HepG2 (cell line): ENCODE measurements around the gene LMF2. TPM values are rescaled to one million over a fixed set of nuclear protein-coding genes. Genes with fewer than 3 reads are reported as not detected.

Experiments
- ARHGAP35 ChIP-seq: sonication (generic); formaldehyde crosslinking; IDR thresholded peaks from 2 replicates; pipeline ENCODE4 v1.9.0; 2022; ENCODE audit warnings: mild to moderate bottlenecking, inconsistent platforms, moderate library complexity, missing genetic modification reagents, borderline replicate concordance
- ATF7 ChIP-seq, 2 experiments: fragments of 450-650 bp in 1 of 2; sonication (generic) in 1 of 2; formaldehyde crosslinking in 1 of 2; IDR thresholded peaks; 2 replicates each; pipeline versions ENCODE4 v1.4.0 to v1.6.1; 2016 to 2020; ENCODE audit warnings: antibody characterized with exemption in 1 of 2, mild to moderate bottlenecking in 1 of 2, missing genetic modification reagents in 1 of 2
- FOXM1 ChIP-seq: sonication (generic); formaldehyde crosslinking; IDR thresholded peaks from 2 replicates; pipeline ENCODE4 v1.5.0; 2020; ENCODE audit warnings: missing genetic modification reagents
- POLR2A ChIP-seq, 2 experiments: IDR thresholded peaks; 2 replicates each; pipeline ENCODE4 v1.6.1; 2011; ENCODE audit warnings: low read depth in 2 of 2, low read length in 2 of 2, mild to moderate bottlenecking in 1 of 2, moderate library complexity in 1 of 2; ENCODE audit not compliant: insufficient read depth in 1 of 2
- REPIN1 ChIP-seq: sonication (generic); formaldehyde crosslinking; IDR thresholded peaks from 2 replicates; pipeline ENCODE4 v1.8.0; 2022; ENCODE audit warnings: missing genetic modification reagents, low read depth, mild to moderate bottlenecking, borderline replicate concordance
- SALL2 ChIP-seq: sonication (generic); formaldehyde crosslinking; IDR thresholded peaks from 2 replicates; pipeline ENCODE4 v1.8.1; 2023; ENCODE audit warnings: mild to moderate bottlenecking, missing genetic modification reagents, inconsistent platforms
- TCF7 ChIP-seq: sonication (generic); IDR thresholded peaks from 2 replicates; pipeline ENCODE4 v1.6.1; 2016; ENCODE audit warnings: antibody characterized with exemption, low read depth
- ZNF607 ChIP-seq: sonication (generic); formaldehyde crosslinking; IDR thresholded peaks from 2 replicates; pipeline ENCODE4 v1.5.1; 2020; ENCODE audit warnings: missing genetic modification reagents, mild to moderate bottlenecking, borderline replicate concordance
- ZNF615 ChIP-seq: sonication (generic); formaldehyde crosslinking; IDR thresholded peaks from 2 replicates; pipeline ENCODE4 v1.5.0; 2020; ENCODE audit warnings: mild to moderate bottlenecking, missing genetic modification reagents, borderline replicate concordance
- ZNF670 ChIP-seq: sonication (generic); formaldehyde crosslinking; IDR thresholded peaks from 2 replicates; pipeline ENCODE4 v1.8.0; 2022; ENCODE audit warnings: mild to moderate bottlenecking, missing genetic modification reagents, borderline replicate concordance
- ZNF773 ChIP-seq: sonication (generic); formaldehyde crosslinking; IDR thresholded peaks from 2 replicates; pipeline ENCODE4 v1.4.0; 2020; ENCODE audit warnings: missing genetic modification reagents, borderline replicate concordance
- polyA plus RNA-seq, 8 experiments: library from polyadenylated mRNA; depleted of rRNA in 3 of 8; stranded (reverse) in 7 of 8; unstranded in 1 of 8; fragments of >200 nt; fragmentation: Illumina TruSeq in 4 of 8; extraction: Trizol in 4 of 8; gene quantifications; 2 replicates each; pipeline versions ENCODE4 v1.2.1 to v1.2.3, GENCODE V29; 2011 to 2016; ENCODE audit warnings: low read depth in 4 of 8, missing spikeins in 1 of 8, mixed read lengths in 1 of 8; ENCODE audit not compliant: insufficient read depth in 1 of 8
- total RNA-seq, 5 experiments: library from RNA; depleted of rRNA; stranded (reverse); fragments of >200 nt; fragmentation: Illumina TruSeq; extraction: Trizol; gene quantifications; 2 replicates each; pipeline ENCODE4 v1.2.3, GENCODE V29; 2016; ENCODE audit warnings: low read depth in 1 of 5
- TF ChIP-seq, protein P1 (sequence below): IDR thresholded peaks from 2 replicates; pipeline ENCODE4 v1.6.1; 2016; ENCODE audit warnings: missing compliant biosample characterization, missing genetic modification reagents, borderline replicate concordance
- TF ChIP-seq, protein P2 (sequence below): sonication (generic); formaldehyde crosslinking; IDR thresholded peaks from 2 replicates; pipeline ENCODE4 v1.4.0; 2020; ENCODE audit warnings: missing genetic modification reagents
- TF ChIP-seq, protein P3 (sequence below): sonication (generic); formaldehyde crosslinking; IDR thresholded peaks from 2 replicates; pipeline ENCODE4 v1.5.1; 2020; ENCODE audit warnings: missing genetic modification reagents, mild to moderate bottlenecking, borderline replicate concordance
- TF ChIP-seq, protein P4 (sequence below): sonication (generic); formaldehyde crosslinking; IDR thresholded peaks from 2 replicates; pipeline ENCODE4 v1.5.1; 2020; ENCODE audit warnings: mild to moderate bottlenecking, missing genetic modification reagents, moderate library complexity
- TF ChIP-seq, protein P5 (sequence below): IDR thresholded peaks from 2 replicates; pipeline ENCODE4 v1.6.1; 2012; ENCODE audit warnings: inconsistent platforms

The LMF2 gene
- total and polyA plus RNA-seq, 2 of the 13 experiments (the other 11 are each of a cell fraction or from before 2014, with no cell fraction given) = 23.3 to 30.6 TPM

DNA sequence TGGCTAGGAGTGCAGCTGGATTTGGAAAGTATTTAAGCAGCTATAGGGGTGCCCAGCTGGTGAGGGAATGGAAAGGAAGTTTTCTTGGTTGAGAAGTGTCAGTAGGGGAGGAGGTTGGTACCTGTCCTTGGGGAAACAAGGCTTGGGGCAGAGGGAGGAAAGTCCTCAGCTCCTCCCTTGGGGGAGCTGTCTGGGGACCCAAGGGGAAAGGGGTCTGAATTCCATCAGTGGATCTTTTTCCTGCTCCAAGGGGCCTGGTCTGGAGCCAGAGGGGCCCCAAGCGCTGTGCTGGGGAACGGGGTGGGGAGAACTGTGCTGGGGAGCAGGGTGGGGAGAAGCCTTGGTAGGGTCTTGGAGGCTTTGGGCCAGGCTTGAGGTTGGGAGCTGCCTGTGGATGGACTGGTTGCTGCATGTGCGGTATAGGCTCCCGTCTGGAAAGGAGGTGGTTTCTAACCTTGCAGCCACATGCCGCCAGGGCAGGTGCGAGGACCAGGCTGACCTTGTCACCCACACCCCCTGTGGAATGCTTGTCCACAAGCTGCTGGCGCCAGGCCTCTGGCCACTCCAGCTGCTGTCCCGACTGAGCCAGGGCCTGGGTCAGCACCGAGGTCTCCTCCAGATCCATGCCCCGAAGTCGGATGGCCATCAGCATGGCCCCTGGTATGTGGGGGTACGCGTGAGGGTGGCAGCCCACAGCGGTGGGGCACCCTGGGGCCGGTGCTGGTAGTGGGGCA, 21.3 kb upstream of the LMF2 start (continued):
- TF ChIP-seq REPIN1 (CRISPR knock-in tag) (no peak), FOXM1 (0 out of 2 replicates have a peak, but pooled peaks have one; percentile 17), ZNF615 (CRISPR knock-in tag) (peak; percentile 32; the same call in 1 of the 2 replicates), SALL2 (CRISPR knock-in tag) (0 out of 2 replicates have a peak, but pooled peaks have one; percentile 9), POLR2A (IDR thresholded peaks at IDR 0.05; ENCODE audit: insufficient read depth in 1 of 2, low read depth in 2 of 2, low read length in 2 of 2) (0 out of 4 replicates have a peak, but pooled peaks of 1 of the 2 experiments have one; percentile 22), ARHGAP35 (0 out of 2 replicates have a peak, but pooled peaks have one; percentile 10), ATF7 (IDR thresholded peaks at IDR 0.05) (no peak), ATF7 (CRISPR knock-in tag; IDR thresholded peaks at IDR 0.05) (no peak), ZNF773 (CRISPR knock-in tag) (0 out of 2 replicates have a peak, but pooled peaks have one; percentile 15), ZNF670 (CRISPR knock-in tag) (no peak), ZNF607 (CRISPR knock-in tag) (peak; percentile 45; the same call in 1 of the 2 replicates), TCF7 (no peak)
- TF ChIP-seq, protein P1, sequence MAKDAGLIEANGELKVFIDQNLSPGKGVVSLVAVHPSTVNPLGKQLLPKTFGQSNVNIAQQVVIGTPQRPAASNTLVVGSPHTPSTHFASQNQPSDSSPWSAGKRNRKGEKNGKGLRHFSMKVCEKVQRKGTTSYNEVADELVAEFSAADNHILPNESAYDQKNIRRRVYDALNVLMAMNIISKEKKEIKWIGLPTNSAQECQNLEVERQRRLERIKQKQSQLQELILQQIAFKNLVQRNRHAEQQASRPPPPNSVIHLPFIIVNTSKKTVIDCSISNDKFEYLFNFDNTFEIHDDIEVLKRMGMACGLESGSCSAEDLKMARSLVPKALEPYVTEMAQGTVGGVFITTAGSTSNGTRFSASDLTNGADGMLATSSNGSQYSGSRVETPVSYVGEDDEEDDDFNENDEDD = peak; percentile 88; the same call in 1 of the 2 replicates
- TF ChIP-seq, protein P2, sequence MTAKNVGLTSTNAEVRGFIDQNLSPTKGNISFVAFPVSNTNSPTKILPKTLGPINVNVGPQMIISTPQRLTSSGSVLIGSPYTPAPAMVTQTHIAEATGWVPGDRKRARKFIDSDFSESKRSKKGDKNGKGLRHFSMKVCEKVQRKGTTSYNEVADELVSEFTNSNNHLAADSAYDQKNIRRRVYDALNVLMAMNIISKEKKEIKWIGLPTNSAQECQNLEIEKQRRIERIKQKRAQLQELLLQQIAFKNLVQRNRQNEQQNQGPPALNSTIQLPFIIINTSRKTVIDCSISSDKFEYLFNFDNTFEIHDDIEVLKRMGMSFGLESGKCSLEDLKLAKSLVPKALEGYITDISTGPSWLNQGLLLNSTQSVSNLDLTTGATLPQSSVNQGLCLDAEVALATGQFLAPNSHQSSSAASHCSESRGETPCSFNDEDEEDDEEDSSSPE (CRISPR knock-in tag) = peak; percentile 37; the same call in 1 of the 2 replicates
- TF ChIP-seq, protein P3, sequence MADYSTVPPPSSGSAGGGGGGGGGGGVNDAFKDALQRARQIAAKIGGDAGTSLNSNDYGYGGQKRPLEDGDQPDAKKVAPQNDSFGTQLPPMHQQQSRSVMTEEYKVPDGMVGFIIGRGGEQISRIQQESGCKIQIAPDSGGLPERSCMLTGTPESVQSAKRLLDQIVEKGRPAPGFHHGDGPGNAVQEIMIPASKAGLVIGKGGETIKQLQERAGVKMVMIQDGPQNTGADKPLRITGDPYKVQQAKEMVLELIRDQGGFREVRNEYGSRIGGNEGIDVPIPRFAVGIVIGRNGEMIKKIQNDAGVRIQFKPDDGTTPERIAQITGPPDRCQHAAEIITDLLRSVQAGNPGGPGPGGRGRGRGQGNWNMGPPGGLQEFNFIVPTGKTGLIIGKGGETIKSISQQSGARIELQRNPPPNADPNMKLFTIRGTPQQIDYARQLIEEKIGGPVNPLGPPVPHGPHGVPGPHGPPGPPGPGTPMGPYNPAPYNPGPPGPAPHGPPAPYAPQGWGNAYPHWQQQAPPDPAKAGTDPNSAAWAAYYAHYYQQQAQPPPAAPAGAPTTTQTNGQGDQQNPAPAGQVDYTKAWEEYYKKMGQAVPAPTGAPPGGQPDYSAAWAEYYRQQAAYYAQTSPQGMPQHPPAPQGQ (CRISPR knock-in tag) = 0 out of 2 replicates have a peak, but pooled peaks have one; percentile 11
- TF ChIP-seq, protein P4, sequence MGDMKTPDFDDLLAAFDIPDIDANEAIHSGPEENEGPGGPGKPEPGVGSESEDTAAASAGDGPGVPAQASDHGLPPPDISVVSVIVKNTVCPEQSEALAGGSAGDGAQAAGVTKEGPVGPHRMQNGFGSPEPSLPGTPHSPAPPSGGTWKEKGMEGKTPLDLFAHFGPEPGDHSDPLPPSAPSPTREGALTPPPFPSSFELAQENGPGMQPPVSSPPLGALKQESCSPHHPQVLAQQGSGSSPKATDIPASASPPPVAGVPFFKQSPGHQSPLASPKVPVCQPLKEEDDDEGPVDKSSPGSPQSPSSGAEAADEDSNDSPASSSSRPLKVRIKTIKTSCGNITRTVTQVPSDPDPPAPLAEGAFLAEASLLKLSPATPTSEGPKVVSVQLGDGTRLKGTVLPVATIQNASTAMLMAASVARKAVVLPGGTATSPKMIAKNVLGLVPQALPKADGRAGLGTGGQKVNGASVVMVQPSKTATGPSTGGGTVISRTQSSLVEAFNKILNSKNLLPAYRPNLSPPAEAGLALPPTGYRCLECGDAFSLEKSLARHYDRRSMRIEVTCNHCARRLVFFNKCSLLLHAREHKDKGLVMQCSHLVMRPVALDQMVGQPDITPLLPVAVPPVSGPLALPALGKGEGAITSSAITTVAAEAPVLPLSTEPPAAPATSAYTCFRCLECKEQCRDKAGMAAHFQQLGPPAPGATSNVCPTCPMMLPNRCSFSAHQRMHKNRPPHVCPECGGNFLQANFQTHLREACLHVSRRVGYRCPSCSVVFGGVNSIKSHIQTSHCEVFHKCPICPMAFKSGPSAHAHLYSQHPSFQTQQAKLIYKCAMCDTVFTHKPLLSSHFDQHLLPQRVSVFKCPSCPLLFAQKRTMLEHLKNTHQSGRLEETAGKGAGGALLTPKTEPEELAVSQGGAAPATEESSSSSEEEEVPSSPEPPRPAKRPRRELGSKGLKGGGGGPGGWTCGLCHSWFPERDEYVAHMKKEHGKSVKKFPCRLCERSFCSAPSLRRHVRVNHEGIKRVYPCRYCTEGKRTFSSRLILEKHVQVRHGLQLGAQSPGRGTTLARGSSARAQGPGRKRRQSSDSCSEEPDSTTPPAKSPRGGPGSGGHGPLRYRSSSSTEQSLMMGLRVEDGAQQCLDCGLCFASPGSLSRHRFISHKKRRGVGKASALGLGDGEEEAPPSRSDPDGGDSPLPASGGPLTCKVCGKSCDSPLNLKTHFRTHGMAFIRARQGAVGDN (CRISPR knock-in tag) = peak; percentile 76
- TF ChIP-seq, protein P5, sequence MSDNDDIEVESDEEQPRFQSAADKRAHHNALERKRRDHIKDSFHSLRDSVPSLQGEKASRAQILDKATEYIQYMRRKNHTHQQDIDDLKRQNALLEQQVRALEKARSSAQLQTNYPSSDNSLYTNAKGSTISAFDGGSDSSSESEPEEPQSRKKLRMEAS = peak; percentile 96
